Brain microvascular endothelial cell (primary cell): ENCODE results near the gene MAP2K6.

Experiments
- DNase-seq: peaks from one replicate; pipeline ENCODE4 v3.0.0-alpha.2; 2020
- H3K27ac ChIP-seq: fragments of 250-450 bp; sonication (Bioruptor Pico); 2 replicates; pipeline ENCODE4 v1.5.1; 2020; ENCODE audit warnings: mild to moderate bottlenecking, moderate library complexity
- H3K27me3 ChIP-seq: fragments of 250-450 bp; sonication (Bioruptor Pico); replicated peaks from 2 replicates; pipeline ENCODE4 v1.5.1; 2020; ENCODE audit warnings: mild to moderate bottlenecking
- H3K36me3 ChIP-seq: fragments of 250-450 bp; sonication (Bioruptor Pico); replicated peaks from 2 replicates; pipeline ENCODE4 v1.5.1; 2020; ENCODE audit warnings: mild to moderate bottlenecking
- H3K4me3 ChIP-seq: 2 replicates; pipeline ENCODE4 v1.5.1; 2011; ENCODE audit warnings: low read depth, mild to moderate bottlenecking, control low read depth, low read length, moderate library complexity
- in situ Hi-C: cut with HindIII; loops from 2 replicates; pipeline ENCODE4 v1.10.0; 2017; ENCODE audit warnings: low sequenced_read_pairs, low pct_ligation_motif_present
- TF ChIP-seq, protein P1 (sequence below): IDR thresholded peaks from 2 replicates; pipeline ENCODE4 v1.5.1; 2011; ENCODE audit warnings: low read depth, mild to moderate bottlenecking, moderate library complexity, low read length, control low read depth, inconsistent platforms; ENCODE audit errors: missing control alignments

Gene MAP2K6

GRCh38 chr17:69597898-69598692 lies 183.6 kb downstream of the MAP2K6 start:
- Histone ChIP-seq H3K4me3 (no peak overlapping the region), H3K36me3 (no peaks in the 10 kb centered on the region), H3K27ac (no peak overlapping the region), H3K27me3 (no peaks in the 10 kb centered on the region)
- TF ChIP-seq, protein P1, sequence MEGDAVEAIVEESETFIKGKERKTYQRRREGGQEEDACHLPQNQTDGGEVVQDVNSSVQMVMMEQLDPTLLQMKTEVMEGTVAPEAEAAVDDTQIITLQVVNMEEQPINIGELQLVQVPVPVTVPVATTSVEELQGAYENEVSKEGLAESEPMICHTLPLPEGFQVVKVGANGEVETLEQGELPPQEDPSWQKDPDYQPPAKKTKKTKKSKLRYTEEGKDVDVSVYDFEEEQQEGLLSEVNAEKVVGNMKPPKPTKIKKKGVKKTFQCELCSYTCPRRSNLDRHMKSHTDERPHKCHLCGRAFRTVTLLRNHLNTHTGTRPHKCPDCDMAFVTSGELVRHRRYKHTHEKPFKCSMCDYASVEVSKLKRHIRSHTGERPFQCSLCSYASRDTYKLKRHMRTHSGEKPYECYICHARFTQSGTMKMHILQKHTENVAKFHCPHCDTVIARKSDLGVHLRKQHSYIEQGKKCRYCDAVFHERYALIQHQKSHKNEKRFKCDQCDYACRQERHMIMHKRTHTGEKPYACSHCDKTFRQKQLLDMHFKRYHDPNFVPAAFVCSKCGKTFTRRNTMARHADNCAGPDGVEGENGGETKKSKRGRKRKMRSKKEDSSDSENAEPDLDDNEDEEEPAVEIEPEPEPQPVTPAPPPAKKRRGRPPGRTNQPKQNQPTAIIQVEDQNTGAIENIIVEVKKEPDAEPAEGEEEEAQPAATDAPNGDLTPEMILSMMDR, result no peak
- in situ Hi-C loops, result no loop called here
- peak; percentile 50 for DNase-seq

DNA sequence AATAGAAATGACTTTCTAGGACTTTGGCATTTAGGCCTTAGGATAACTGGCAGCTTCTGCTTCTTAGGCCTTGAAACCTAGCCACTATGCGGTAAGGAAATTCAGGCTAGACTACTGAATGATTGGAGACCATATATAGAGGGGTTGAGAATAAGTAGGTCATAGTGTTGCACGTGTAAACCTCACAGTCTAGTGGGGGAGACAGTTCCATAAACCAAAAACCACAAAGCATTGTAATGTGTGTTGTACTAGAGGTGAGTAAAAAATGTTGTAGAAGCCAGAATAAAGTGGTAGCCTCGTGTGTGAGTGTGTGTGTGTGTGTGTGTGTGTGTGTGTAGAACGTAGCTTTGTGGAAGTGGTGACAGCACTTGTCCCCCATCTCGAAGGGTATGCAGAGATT lies 188.5 kb downstream of the MAP2K6 start:
- TF ChIP-seq, protein P1, result no peak
- no peak overlapping the region for H3K27ac ChIP-seq
- no peaks in the 10 kb centered on the region for H3K27me3 ChIP-seq
- H3K36me3 ChIP-seq, result no peaks in the 10 kb centered on the region
- in situ Hi-C loops, result no loop called here
- H3K4me3 ChIP-seq, result no peak overlapping the region
- DNase-seq, result no peak
